Measurements from ENCODE around the gene ZNF423.

- no peak for TF ChIP-seq ZNF274 (IDR thresholded peaks at IDR 0.05; ENCODE audit: low read depth, low read length)
- TF ChIP-seq SUZ12 (IDR thresholded peaks at IDR 0.05; ENCODE audit: extremely low read depth, insufficient read depth, insufficient read length), result no peak
- no peak for TF ChIP-seq YY1 (IDR thresholded peaks at IDR 0.05; ENCODE audit: insufficient read depth, insufficient read length)
Measured at GRCh38 chr16:49499869-49500610, 355.9 kb downstream of the ZNF423 start.
